ENCODE results near the gene PLD1.

PLD1 gene

GRCh38 chr3:171799501-171799900, 10.8 kb downstream of the PLD1 start:
- Histone ChIP-seq H3K9me3 (ENCODE audit: insufficient read depth, low read depth, low read length) (no peaks in the 10 kb centered on the region), H3F3A (ENCODE audit: low read depth) (no peaks in the 10 kb centered on the region), H2AFZ (ENCODE audit: low read length) (no peak overlapping the region), H3K4me3 (ENCODE audit: low read length, poor library complexity, severe bottlenecking) (no peak overlapping the region), H3K9me2 (replicated peaks; ENCODE audit: low read depth, low read length) (no peaks in the 10 kb centered on the region), H3K27me3 (ENCODE audit: insufficient read depth, low read length, poor library complexity, severe bottlenecking) (no peaks in the 10 kb centered on the region), H3K36me3 (ENCODE audit: insufficient read depth, low read length) (no peaks in the 10 kb centered on the region), H3K79me2 (ENCODE audit: insufficient read depth, low read length) (no peaks in the 10 kb centered on the region), H3K4me1 (ENCODE audit: insufficient read depth, low read length, poor library complexity, severe bottlenecking) (no peaks in the 10 kb centered on the region), H3K9ac (ENCODE audit: low read depth, low read length, poor library complexity, severe bottlenecking) (no peak overlapping the region), H3K4me2 (ENCODE audit: low read depth, low read length, poor library complexity, severe bottlenecking) (no peak overlapping the region), H4K20me1 (ENCODE audit: insufficient read depth, low read length, poor library complexity, severe bottlenecking) (no peaks in the 10 kb centered on the region)
- no peak for TF ChIP-seq EZH2phosphoT487 (IDR thresholded peaks at IDR 0.05; ENCODE audit: borderline replicate concordance)
- no peak for TF ChIP-seq CTCF (conservative IDR thresholded peaks at IDR 0.05; ENCODE audit: low read length)

GRCh38 chr3:171797873-171798272, 12.4 kb downstream of the PLD1 start:
- Histone ChIP-seq H3K9me3 (ENCODE audit: insufficient read depth, low read depth, low read length) (no peaks in the 10 kb centered on the region), H3K4me2 (ENCODE audit: low read depth, low read length, poor library complexity, severe bottlenecking) (no peak overlapping the region), H3K36me3 (ENCODE audit: insufficient read depth, low read length) (no peaks in the 10 kb centered on the region), H2AFZ (ENCODE audit: low read length) (no peak overlapping the region), H3K4me3 (ENCODE audit: low read length, poor library complexity, severe bottlenecking) (no peak overlapping the region), H3K9me2 (replicated peaks; ENCODE audit: low read depth, low read length) (no peaks in the 10 kb centered on the region), H3K4me1 (ENCODE audit: insufficient read depth, low read length, poor library complexity, severe bottlenecking) (no peaks in the 10 kb centered on the region), H3K27me3 (ENCODE audit: insufficient read depth, low read length, poor library complexity, severe bottlenecking) (no peaks in the 10 kb centered on the region), H3F3A (ENCODE audit: low read depth) (no peaks in the 10 kb centered on the region), H4K20me1 (ENCODE audit: insufficient read depth, low read length, poor library complexity, severe bottlenecking) (no peaks in the 10 kb centered on the region), H3K79me2 (ENCODE audit: insufficient read depth, low read length) (no peaks in the 10 kb centered on the region), H3K9ac (ENCODE audit: low read depth, low read length, poor library complexity, severe bottlenecking) (no peak overlapping the region)
- TF ChIP-seq CTCF (conservative IDR thresholded peaks at IDR 0.05; ENCODE audit: low read length) = no peak
- no peak for TF ChIP-seq EZH2phosphoT487 (IDR thresholded peaks at IDR 0.05; ENCODE audit: borderline replicate concordance)

- no peaks in the 10 kb centered on the region for H3K4me1 ChIP-seq (ENCODE audit: insufficient read depth, low read length, poor library complexity, severe bottlenecking)
- no peaks in the 10 kb centered on the region for H3K79me2 ChIP-seq (ENCODE audit: insufficient read depth, low read length)
- no peak overlapping the region for H2AFZ ChIP-seq (ENCODE audit: low read length)
- H3K4me3 ChIP-seq (ENCODE audit: low read length, poor library complexity, severe bottlenecking) = no peak overlapping the region
- no peaks in the 10 kb centered on the region for H3K36me3 ChIP-seq (ENCODE audit: insufficient read depth, low read length)
- no peak overlapping the region for H3K9ac ChIP-seq (ENCODE audit: low read depth, low read length, poor library complexity, severe bottlenecking)
- H3F3A ChIP-seq (ENCODE audit: low read depth) = no peaks in the 10 kb centered on the region
- no peak overlapping the region for H3K4me2 ChIP-seq (ENCODE audit: low read depth, low read length, poor library complexity, severe bottlenecking)
- TF ChIP-seq CTCF (conservative IDR thresholded peaks at IDR 0.05; ENCODE audit: low read length) = no peak
- TF ChIP-seq EZH2phosphoT487 (IDR thresholded peaks at IDR 0.05; ENCODE audit: borderline replicate concordance) = no peak
- no peaks in the 10 kb centered on the region for H4K20me1 ChIP-seq (ENCODE audit: insufficient read depth, low read length, poor library complexity, severe bottlenecking)
- no peaks in the 10 kb centered on the region for H3K9me2 ChIP-seq (replicated peaks; ENCODE audit: low read depth, low read length)
- no peaks in the 10 kb centered on the region for H3K27me3 ChIP-seq (ENCODE audit: insufficient read depth, low read length, poor library complexity, severe bottlenecking)
- no peaks in the 10 kb centered on the region for H3K9me3 ChIP-seq (ENCODE audit: insufficient read depth, low read depth, low read length)
These were observed 13.0 kb downstream of the PLD1 start for GRCh38 chr3:171797265-171797679.
